SU-DHL-6 (cell line): ENCODE data around the gene ANTXR1.

Experiments used
- EZH2phosphoT487 ChIP-seq: fragments of 200-600 bp; sonication (generic), shearing (Covaris generic); conservative IDR thresholded peaks from 2 replicates; pipeline ENCODE4 v1.6.1; 2018; ENCODE audit warnings: mild to moderate bottlenecking, antibody characterized with exemption, low read length, moderate library complexity, mixed read lengths
- TF ChIP-seq, protein P1 (sequence below): fragments of 200-600 bp; sonication (generic); IDR thresholded peaks from one replicate; pipeline ENCODE4 v1.5.1; 2017; ENCODE audit warnings: antibody characterized with exemption, mild to moderate bottlenecking, low read length, moderate library complexity; ENCODE audit not compliant: insufficient read depth, poor library complexity, severe bottlenecking

GRCh38 chr2:69211686-69212085 lies 198.7 kb downstream of the ANTXR1 start:
- TF ChIP-seq, protein P1, sequence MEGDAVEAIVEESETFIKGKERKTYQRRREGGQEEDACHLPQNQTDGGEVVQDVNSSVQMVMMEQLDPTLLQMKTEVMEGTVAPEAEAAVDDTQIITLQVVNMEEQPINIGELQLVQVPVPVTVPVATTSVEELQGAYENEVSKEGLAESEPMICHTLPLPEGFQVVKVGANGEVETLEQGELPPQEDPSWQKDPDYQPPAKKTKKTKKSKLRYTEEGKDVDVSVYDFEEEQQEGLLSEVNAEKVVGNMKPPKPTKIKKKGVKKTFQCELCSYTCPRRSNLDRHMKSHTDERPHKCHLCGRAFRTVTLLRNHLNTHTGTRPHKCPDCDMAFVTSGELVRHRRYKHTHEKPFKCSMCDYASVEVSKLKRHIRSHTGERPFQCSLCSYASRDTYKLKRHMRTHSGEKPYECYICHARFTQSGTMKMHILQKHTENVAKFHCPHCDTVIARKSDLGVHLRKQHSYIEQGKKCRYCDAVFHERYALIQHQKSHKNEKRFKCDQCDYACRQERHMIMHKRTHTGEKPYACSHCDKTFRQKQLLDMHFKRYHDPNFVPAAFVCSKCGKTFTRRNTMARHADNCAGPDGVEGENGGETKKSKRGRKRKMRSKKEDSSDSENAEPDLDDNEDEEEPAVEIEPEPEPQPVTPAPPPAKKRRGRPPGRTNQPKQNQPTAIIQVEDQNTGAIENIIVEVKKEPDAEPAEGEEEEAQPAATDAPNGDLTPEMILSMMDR = no peak
- TF ChIP-seq EZH2phosphoT487 = no peak
